ENCODE results near the gene NF1.

The NF1 gene

DNA sequence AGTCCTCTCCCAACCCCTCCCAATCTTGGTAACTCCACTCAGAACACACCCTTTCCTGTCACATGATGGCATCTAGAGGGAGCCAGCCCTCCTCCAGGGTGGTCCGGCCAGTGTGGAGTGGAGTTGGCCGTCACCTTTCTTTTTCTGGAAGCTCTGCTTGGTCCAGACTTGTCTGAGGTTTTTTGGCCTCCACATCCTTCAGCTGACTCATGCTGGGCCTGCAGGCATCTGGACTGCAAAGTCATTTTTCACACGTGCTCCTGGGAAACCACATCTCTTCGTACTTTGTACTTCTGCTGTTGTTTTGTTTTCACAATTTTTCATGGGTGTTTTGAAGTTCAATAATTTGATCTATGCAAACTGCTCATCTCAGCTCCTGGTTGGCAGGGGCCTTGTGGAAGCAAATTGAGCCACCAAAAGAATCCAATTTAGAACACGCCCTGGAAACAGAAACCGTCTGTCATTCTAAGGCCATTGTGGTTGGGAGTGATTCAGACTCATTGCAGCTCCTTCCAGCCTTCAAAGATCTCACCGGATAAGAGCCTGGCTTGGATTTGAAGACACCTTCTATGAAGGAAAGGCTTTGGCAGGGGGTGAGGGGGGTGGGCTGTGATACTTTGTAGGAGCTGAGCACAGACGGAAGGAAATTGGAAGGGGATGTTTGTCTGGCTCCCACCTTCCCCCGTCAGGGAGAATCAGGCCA lies 42.4 kb upstream of the NF1 start:
- POLR2A ChIA-PET = no interaction called here
- DNase-seq (ENCODE audit: extremely low spot score) = no peak
- CTCF ChIA-PET = interaction anchor here (1.5 to 2.3 kb wide), 2 partner anchors 9 to 16 kb away, joined by 4 to 7 read pairs; no protein-coding TSS in a partner anchor

DNA sequence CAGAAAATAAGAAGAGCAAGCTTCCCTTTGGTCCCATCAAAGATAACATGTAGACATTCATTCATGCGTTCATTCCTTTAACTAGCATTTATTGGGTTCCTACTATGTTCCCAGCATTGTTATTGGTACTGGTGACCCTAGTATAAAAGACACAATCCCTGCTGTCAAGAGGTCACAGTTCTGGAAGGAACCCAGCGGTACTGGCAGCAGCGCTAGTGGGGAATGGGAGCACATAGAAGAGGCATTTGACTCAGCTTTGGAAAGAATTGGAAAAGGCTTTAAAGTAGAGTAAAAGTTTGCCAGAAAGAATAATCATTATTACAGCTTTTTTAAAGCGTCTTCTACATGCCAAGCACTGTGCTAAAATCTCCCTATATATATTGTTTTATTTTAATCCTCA lies 41.7 kb upstream of the NF1 start:
- DNase-seq (ENCODE audit: extremely low spot score) = no peak
- TF ChIP-seq, protein P1, sequence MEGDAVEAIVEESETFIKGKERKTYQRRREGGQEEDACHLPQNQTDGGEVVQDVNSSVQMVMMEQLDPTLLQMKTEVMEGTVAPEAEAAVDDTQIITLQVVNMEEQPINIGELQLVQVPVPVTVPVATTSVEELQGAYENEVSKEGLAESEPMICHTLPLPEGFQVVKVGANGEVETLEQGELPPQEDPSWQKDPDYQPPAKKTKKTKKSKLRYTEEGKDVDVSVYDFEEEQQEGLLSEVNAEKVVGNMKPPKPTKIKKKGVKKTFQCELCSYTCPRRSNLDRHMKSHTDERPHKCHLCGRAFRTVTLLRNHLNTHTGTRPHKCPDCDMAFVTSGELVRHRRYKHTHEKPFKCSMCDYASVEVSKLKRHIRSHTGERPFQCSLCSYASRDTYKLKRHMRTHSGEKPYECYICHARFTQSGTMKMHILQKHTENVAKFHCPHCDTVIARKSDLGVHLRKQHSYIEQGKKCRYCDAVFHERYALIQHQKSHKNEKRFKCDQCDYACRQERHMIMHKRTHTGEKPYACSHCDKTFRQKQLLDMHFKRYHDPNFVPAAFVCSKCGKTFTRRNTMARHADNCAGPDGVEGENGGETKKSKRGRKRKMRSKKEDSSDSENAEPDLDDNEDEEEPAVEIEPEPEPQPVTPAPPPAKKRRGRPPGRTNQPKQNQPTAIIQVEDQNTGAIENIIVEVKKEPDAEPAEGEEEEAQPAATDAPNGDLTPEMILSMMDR (IDR thresholded peaks at IDR 0.05; ENCODE audit: control extremely low read depth, extremely low read depth, low read depth, missing control alignments) = no peak
- ChIA-PET CTCF (interaction anchor here (1.5 kb wide), 1 partner anchor 15 kb away, joined by 4 read pairs; no protein-coding TSS in a partner anchor), POLR2A (no interaction called here)

More for the DNA sequence above, 42.4 kb upstream of the NF1 start:
- TF ChIP-seq, protein P1 (IDR thresholded peaks at IDR 0.05; ENCODE audit: control extremely low read depth, extremely low read depth, low read depth, missing control alignments) = no peak

DNA sequence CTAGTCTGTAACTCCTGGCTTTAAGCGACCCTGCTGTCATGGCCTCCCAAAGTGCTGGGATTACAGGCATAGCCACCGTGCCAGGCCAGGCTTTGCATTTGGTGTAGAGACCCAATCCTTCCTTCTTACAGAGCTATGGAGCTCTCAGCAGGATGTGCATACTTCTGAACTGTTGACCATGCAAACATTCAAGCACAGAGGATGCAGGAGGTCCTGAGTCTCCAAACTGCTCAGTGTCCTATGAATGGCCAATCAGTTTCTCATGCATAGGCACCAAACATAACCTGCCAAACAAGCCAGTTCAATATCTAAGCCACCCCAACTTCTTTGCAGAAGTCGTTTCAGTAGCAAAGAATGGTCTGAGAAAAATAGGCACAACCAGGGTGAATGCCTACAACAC lies 40.0 kb upstream of the NF1 start:
- TF ChIP-seq, protein P1 (IDR thresholded peaks at IDR 0.05; ENCODE audit: control extremely low read depth, extremely low read depth, low read depth, missing control alignments) = no peak
- DNase-seq (ENCODE audit: extremely low spot score) = no peak
- POLR2A ChIA-PET = interaction anchor here (0.7 kb wide), 1 partner anchor 117 kb away, joined by 5 read pairs; no protein-coding TSS in a partner anchor
- CTCF ChIA-PET = interaction anchor here (0.7 to 1.5 kb wide), 3 partner anchors 11 to 26 kb away, joined by 3 to 5 read pairs (median 4); no protein-coding TSS in a partner anchor

DNA sequence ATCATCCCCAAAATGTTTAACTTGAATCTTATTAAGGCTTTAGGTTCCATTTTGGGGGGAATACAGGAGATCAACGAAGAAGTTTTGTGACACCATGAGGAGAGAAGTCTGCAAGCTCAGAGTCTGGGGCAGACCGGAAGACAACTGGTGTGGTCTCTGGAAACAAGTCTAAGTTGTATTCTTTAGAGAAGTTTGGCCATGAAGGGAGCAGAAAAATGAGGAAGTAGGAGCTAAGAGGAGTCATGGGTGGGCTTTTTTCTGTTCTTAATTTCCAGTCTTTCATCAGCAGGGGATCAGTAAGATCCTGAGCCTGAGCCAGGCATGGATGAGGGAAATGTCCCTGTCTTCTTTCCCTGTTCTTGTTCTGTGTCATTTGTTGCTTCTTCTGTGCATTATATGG lies 35.8 kb upstream of the NF1 start:
- ChIA-PET CTCF (no interaction called here), POLR2A (no interaction called here)
- TF ChIP-seq, protein P1 (IDR thresholded peaks at IDR 0.05; ENCODE audit: control extremely low read depth, extremely low read depth, low read depth, missing control alignments) = no peak
- no peak for DNase-seq (ENCODE audit: extremely low spot score)

DNA sequence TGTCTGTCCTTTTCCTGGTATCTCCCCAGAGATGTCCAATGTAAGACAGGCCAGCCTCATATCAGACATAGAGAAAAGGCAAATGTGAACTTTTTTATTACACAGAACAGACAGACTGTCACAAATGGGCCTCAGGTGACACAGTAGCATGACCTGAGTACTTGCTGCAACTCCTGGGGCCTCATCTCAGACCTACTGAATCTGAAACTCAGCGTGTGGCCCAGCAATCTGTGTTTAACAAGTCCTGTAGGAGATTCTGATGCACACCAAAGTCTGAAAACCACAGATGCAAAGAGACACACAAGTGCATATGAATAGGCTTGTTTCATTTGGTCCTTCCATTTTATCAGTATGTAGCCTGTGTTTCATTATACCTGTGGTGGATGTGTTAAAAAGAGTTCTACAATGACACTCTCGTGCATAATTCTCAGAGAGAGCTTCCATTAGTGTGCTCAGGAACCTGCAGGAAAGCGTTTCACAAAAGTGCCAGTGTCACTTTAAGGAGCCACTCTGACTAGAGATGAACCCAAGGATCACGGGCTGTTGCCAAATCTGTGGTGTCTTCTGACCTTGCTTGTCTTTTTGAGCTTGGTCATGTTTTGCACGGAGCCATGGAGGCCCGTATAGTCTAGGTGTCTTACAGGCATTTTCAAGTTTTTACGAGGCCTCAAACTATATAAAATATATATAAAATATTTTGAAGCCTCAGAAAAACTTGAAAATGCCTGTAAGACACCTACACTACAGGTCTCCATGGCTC lies 33.8 kb upstream of the NF1 start:
- ChIA-PET POLR2A (no interaction called here), CTCF (interaction anchor here (0.8 to 2.3 kb wide), 9 partner anchors 9 to 313 kb away, joined by 3 to 7 read pairs (median 3); no protein-coding TSS in a partner anchor)
- no peak for DNase-seq (ENCODE audit: extremely low spot score)
- TF ChIP-seq, protein P1 (IDR thresholded peaks at IDR 0.05; ENCODE audit: control extremely low read depth, extremely low read depth, low read depth, missing control alignments) = no peak

DNA sequence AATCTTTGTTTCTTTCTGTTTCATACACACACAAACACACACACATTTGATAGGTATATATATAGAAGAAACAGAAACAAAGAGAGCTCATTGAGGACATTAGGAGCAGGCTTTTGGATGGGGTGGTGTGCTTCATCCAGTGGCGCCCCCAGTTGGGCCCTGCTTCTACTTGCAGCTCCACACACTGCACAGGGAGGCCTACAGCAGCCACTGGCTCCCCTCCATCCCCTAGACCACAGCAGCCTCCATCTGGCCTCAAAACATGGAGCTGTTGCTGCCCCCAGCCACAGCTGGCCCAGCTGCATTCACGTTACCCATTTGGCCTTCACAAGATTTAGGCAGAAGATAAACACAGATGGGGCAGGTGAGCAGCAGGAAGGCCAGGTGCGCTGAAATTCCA lies 33.1 kb upstream of the NF1 start:
- TF ChIP-seq, protein P1 (IDR thresholded peaks at IDR 0.05; ENCODE audit: control extremely low read depth, extremely low read depth, low read depth, missing control alignments) = no peak
- DNase-seq (ENCODE audit: extremely low spot score) = no peak
- POLR2A ChIA-PET = no interaction called here
- CTCF ChIA-PET = interaction anchor here (0.8 to 2.3 kb wide), 8 partner anchors 10 to 313 kb away, joined by 3 to 7 read pairs (median 3); no protein-coding TSS in a partner anchor
